ENCODE data around the gene TRAF3. TPM values are rescaled to one million over a fixed set of nuclear protein-coding genes. Genes with fewer than 3 reads are reported as not detected.
A peak's percentile ranks its signal among the peaks of the same experiment; 100 is the strongest.

Gene TRAF3
- total RNA-seq, 1 experiment from 2014 or later, result 49.3 TPM

DNA sequence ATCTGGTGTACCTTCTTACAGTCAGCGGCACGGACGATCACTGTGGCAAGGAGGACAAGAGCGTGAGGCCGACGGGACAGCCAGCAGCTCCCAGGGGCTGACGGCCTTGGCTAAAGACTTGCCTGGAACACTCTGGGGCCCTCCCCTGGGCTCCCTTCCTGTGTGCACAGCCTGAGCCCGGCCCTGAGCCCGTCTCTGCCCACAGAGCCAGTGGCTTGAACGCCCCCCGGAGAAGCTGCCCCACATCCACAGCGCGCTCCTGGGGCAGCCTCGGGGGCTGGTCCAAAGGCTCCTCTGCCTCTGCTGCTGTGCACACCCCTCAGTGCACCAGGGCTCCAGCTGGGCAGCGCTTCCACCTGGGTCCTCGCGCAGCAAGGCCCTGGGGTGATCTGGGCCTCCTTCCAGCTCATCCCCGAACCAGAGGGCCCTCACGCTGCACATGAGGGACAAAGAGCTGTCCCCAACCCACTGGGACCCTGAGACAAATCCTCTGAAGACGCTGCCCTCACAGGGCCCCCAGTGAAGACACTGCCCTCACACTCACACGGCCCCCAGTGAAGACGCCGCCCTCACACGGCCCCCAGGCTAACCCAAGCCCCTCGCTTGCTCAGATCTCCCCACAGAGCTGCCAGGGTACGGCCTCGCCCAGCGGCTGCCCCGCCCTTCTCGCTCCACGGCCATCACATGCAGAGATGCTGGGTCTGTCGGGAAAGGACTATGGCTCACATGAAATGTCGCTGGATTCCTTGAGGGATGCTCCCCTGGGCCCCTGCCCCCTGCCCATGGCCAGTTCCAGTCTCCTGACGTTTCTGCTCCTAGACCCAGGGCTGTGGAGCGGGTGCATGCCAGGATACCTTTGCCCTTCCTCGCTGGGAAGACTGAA, 167.4 kb downstream of the TRAF3 start:
- H3K36me3 ChIP-seq (ENCODE audit: insufficient read depth, low read length, poor library complexity, severe bottlenecking), result peaks cover 59% of the 10 kb centered on the region
- intact Hi-C loops (cut with micrococcal nuclease; ENCODE audit: unreplicated experiment), result no loop called here
- H3K27me3 ChIP-seq (replicated peaks; ENCODE audit: insufficient read depth, low read depth, low read length, poor library complexity), result no peaks in the 10 kb centered on the region
- DNase-seq (ENCODE audit: low spot score), result no peak
- TF ChIP-seq EZH2 (IDR thresholded peaks at IDR 0.05; ENCODE audit: borderline replicate concordance, low read depth, low read length, poor library complexity, severe bottlenecking), result no peak
- TF ChIP-seq, protein P1, sequence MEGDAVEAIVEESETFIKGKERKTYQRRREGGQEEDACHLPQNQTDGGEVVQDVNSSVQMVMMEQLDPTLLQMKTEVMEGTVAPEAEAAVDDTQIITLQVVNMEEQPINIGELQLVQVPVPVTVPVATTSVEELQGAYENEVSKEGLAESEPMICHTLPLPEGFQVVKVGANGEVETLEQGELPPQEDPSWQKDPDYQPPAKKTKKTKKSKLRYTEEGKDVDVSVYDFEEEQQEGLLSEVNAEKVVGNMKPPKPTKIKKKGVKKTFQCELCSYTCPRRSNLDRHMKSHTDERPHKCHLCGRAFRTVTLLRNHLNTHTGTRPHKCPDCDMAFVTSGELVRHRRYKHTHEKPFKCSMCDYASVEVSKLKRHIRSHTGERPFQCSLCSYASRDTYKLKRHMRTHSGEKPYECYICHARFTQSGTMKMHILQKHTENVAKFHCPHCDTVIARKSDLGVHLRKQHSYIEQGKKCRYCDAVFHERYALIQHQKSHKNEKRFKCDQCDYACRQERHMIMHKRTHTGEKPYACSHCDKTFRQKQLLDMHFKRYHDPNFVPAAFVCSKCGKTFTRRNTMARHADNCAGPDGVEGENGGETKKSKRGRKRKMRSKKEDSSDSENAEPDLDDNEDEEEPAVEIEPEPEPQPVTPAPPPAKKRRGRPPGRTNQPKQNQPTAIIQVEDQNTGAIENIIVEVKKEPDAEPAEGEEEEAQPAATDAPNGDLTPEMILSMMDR (conservative IDR thresholded peaks at IDR 0.05; ENCODE audit: low read depth, low read length), result no peak
- no peak overlapping the region for H3K27ac ChIP-seq (ENCODE audit: low read depth, low read length, poor library complexity, severe bottlenecking)
- ChIA-PET POLR2A (ENCODE audit: low non-redundant PET) (no interaction called here), CTCF (no interaction called here)
- BruUV-seq (replicated peaks), result no TSS peak
- peaks cover 8% of the 10 kb centered on the region for H3K4me1 ChIP-seq (ENCODE audit: insufficient read depth, low read length, poor library complexity, severe bottlenecking)
- H3K9me3 ChIP-seq (ENCODE audit: low read depth, low read length, poor library complexity, severe bottlenecking), result no peaks in the 10 kb centered on the region
- no peak overlapping the region for H3K4me3 ChIP-seq (ENCODE audit: low read depth, low read length, poor library complexity, severe bottlenecking)

DNA sequence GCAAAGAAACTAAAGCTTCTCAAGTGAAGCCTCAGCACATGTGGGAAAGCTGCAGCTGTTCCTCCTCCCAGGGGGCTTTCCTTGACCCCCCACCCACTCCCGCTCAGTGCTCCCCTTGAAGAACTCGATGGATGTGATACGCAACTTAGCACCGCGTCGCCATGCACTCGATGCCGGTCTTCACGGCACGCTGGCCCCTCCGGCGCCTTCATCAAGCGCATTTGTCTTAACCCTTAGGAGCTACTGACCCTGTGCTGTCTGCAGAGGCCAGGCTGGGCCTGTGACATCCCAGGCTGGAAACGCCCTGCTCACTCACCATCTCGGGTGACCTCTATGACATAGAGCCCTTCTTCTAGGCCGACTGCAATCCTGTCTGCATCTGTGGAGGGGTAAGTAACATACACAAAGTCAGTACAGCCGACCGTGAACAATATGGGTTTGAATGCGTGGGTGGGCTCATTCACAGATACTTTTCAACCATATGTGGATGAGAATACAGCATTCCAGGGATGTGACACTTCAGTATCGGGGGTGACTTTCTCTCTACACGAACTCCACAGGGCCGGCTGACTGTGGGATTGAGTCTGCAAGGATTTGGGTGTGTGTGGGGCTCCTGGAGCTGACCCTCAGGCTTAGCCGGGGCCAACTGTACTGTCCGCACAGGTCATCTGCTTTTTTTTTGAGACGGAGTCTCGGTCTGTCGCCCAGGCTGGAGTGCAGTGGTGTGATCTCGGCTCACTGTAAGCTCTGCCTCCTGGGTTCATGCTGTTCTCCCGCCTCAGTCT, 168.3 kb downstream of the TRAF3 start:
- ChIA-PET CTCF (no interaction called here), POLR2A (ENCODE audit: low non-redundant PET) (no interaction called here)
- no peak overlapping the region for H3K4me3 ChIP-seq (ENCODE audit: low read depth, low read length, poor library complexity, severe bottlenecking)
- H3K4me1 ChIP-seq (ENCODE audit: insufficient read depth, low read length, poor library complexity, severe bottlenecking), result peaks cover 8% of the 10 kb centered on the region
- H3K9me3 ChIP-seq (ENCODE audit: low read depth, low read length, poor library complexity, severe bottlenecking), result no peaks in the 10 kb centered on the region
- peaks cover 62% of the 10 kb centered on the region for H3K36me3 ChIP-seq (ENCODE audit: insufficient read depth, low read length, poor library complexity, severe bottlenecking)
- no peaks in the 10 kb centered on the region for H3K27me3 ChIP-seq (replicated peaks; ENCODE audit: insufficient read depth, low read depth, low read length, poor library complexity)
- no peak overlapping the region for H3K27ac ChIP-seq (ENCODE audit: low read depth, low read length, poor library complexity, severe bottlenecking)
- DNase-seq (ENCODE audit: low spot score), result no peak
- intact Hi-C loops (cut with micrococcal nuclease; ENCODE audit: unreplicated experiment), result no loop called here
- TF ChIP-seq EZH2 (IDR thresholded peaks at IDR 0.05; ENCODE audit: borderline replicate concordance, low read depth, low read length, poor library complexity, severe bottlenecking), result no peak
- TF ChIP-seq, protein P1 (conservative IDR thresholded peaks at IDR 0.05; ENCODE audit: low read depth, low read length), result no peak
- BruUV-seq (replicated peaks), result no TSS peak

DNA sequence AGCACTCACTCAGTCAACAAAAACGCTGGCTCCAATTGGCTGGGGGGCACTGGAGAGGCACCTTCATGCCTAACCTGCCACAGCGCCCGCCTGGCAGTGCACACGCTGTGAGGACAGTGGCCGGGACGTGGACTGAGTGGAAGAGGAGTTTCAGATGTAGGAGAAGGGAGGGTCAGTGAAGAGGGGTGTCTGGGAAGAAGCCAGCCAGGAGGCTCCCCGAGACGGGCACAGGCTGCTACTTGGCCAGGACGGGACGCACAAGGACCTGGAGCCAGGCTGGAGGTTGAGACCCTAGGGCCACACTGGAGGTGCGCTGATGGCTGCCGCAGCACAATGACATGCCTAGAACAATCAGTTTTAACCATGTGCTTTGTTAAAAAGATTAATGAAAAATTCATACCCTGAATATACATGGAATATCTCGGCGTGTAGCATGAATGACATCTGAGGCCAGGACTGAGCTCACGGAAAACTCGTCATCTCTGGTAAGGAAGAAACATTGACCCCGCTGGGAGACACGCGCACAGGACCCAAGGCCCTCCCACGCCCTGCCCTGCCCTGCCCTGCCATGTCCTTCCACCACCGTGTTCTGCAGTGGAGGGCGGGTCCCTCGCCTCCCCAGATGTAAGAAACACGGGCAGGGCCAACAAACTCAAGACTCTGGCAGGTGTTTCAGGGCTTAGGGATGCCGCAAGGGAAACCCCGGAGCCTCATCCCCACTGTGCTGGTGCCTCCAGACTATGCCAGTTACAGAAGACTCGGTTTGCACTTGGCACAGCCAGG, 170.3 kb downstream of the TRAF3 start:
- TF ChIP-seq, protein P1 (conservative IDR thresholded peaks at IDR 0.05; ENCODE audit: low read depth, low read length), result no peak
- TF ChIP-seq EZH2 (IDR thresholded peaks at IDR 0.05; ENCODE audit: borderline replicate concordance, low read depth, low read length, poor library complexity, severe bottlenecking), result no peak
- H3K4me1 ChIP-seq (ENCODE audit: insufficient read depth, low read length, poor library complexity, severe bottlenecking), result peaks cover 20% of the 10 kb centered on the region
- intact Hi-C loops (cut with micrococcal nuclease; ENCODE audit: unreplicated experiment), result no loop called here
- ChIA-PET CTCF (no interaction called here), POLR2A (ENCODE audit: low non-redundant PET) (no interaction called here)
- H3K36me3 ChIP-seq (ENCODE audit: insufficient read depth, low read length, poor library complexity, severe bottlenecking), result peaks cover 67% of the 10 kb centered on the region
- peak overlapping the region; percentile 19 for H3K27ac ChIP-seq (ENCODE audit: low read depth, low read length, poor library complexity, severe bottlenecking)
- no TSS peak for BruUV-seq (replicated peaks)
- H3K9me3 ChIP-seq (ENCODE audit: low read depth, low read length, poor library complexity, severe bottlenecking), result no peaks in the 10 kb centered on the region
- no peaks in the 10 kb centered on the region for H3K27me3 ChIP-seq (replicated peaks; ENCODE audit: insufficient read depth, low read depth, low read length, poor library complexity)
- no peak for DNase-seq (ENCODE audit: low spot score)
- H3K4me3 ChIP-seq (ENCODE audit: low read depth, low read length, poor library complexity, severe bottlenecking), result no peak overlapping the region

Measured in A673 (cell line).